Activated CD4-positive, alpha-beta T cell treated with anti-CD3 and anti-CD28 coated beads, Interleukin-2, amount 10 ng/mL, durations not matched to agents 7 days and 5 days (primary cell): ENCODE data around the gene CTDSP2. TPM values are rescaled to one million over a fixed set of nuclear protein-coding genes. Genes with fewer than 3 reads are reported as not detected.

Experiments used
- CTCF ChIA-PET: fragments of 350-600 bp; sonication (Branson Sonifier 250); formaldehyde crosslinking; loops from one replicate; lab custom pipeline; 2021; ENCODE audit warnings: antibody characterized with exemption; lab: Charles Lee
- POLR2A ChIA-PET: fragments of 350-600 bp; sonication (Branson Sonifier 250); formaldehyde crosslinking; loops from one replicate; lab custom pipeline; 2021; ENCODE audit warnings: antibody characterized with exemption; lab: Charles Lee
- DNase-seq: peaks from one replicate; pipeline ENCODE4 v3.0.0-alpha.2; 2020
- H3K27ac Mint-ChIP-seq: one replicate; pipeline ENCODE4 v1.8.0; 2021; ENCODE audit warnings: mild to moderate bottlenecking, moderate library complexity, mixed read lengths
- H3K27me3 Mint-ChIP-seq: one replicate; pipeline ENCODE4 v1.8.0; 2021; ENCODE audit warnings: mixed read lengths
- H3K36me3 Mint-ChIP-seq: one replicate; pipeline ENCODE4 v1.8.0; 2021; ENCODE audit warnings: low read depth, mixed read lengths
- H3K4me1 Mint-ChIP-seq: one replicate; pipeline ENCODE4 v1.8.0; 2021; ENCODE audit warnings: mixed read lengths
- H3K4me3 Mint-ChIP-seq: one replicate; pipeline ENCODE4 v1.8.0; 2021; ENCODE audit warnings: mild to moderate bottlenecking, moderate library complexity, mixed read lengths
- H3K9me3 Mint-ChIP-seq: one replicate; pipeline ENCODE4 v1.8.0; 2021; ENCODE audit warnings: mixed read lengths
- total RNA-seq, 2 experiments: library from RNA; stranded (reverse); gene quantifications; one replicate each; pipeline ENCODE4 v1.2.3, GENCODE V29; 2021

Gene CTDSP2
- total RNA-seq, 2 experiments from 2014 or later: 144 to 156 TPM

DNA sequence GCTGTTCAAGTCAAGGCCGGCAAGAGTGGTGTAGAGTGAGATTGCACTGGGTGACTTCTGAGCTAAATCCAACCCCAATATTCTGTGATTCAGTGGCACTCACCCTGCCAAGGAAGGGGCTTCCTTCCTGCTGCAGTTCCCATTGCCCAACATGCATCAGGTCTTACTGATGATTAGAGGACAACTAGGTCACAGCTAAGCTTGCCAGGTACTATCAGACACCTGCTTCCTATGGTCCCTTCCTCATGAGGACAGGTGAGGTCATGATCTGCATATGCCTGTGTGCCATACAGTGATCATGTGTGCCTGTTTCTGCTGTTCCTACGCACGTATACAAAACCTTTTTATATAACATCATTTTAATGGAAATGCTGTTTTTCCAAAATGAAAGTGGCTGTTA lies 1.7 kb upstream of the CTDSP2 start:
- no peaks in the 10 kb centered on the region for H3K9me3 Mint-ChIP-seq
- H3K4me1 Mint-ChIP-seq: peaks cover 45% of the 10 kb centered on the region
- peak overlapping the region; percentile 82 for H3K4me3 Mint-ChIP-seq
- peaks cover 35% of the 10 kb centered on the region for H3K27me3 Mint-ChIP-seq
- ChIA-PET POLR2A (no interaction called here), CTCF (interaction anchor here (0.6 to 1.1 kb wide), 4 partner anchors 12 to 296 kb away, joined by 3 to 4 read pairs (median 4); no protein-coding TSS in a partner anchor)
- DNase-seq: no peak
- peaks cover 3% of the 10 kb centered on the region for H3K36me3 Mint-ChIP-seq
- H3K27ac Mint-ChIP-seq: no peak overlapping the region

DNA sequence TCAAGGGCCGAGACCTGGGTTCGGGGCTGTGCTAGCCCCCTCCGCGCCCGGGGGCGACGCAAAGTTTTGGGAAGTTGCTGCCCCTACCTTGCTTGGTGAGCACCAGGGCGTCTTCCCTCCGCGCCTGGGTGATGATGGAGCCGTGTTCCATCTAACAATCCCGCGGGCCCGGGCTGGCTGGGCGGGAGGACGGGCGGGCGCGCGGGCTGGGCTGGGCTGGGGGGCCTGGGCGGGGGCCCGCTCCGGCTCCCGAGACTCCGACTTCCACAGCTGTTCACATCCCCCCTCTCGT lies 298 bp downstream of the CTDSP2 start:
- no peak for DNase-seq
- peak overlapping the region; percentile 81 for H3K27ac Mint-ChIP-seq
- peaks cover 53% of the 10 kb centered on the region for H3K4me1 Mint-ChIP-seq
- CTCF ChIA-PET: interaction anchor here (1.0 to 3.0 kb wide), 4 partner anchors 10 to 47 kb away, joined by 3 to 10 read pairs (median 4); no protein-coding TSS in a partner anchor
- H3K4me3 Mint-ChIP-seq: peak overlapping the region; percentile 82
- H3K9me3 Mint-ChIP-seq: no peaks in the 10 kb centered on the region
- peaks cover 20% of the 10 kb centered on the region for H3K27me3 Mint-ChIP-seq
- H3K36me3 Mint-ChIP-seq: peaks cover 9% of the 10 kb centered on the region
- POLR2A ChIA-PET: no interaction called here

DNA sequence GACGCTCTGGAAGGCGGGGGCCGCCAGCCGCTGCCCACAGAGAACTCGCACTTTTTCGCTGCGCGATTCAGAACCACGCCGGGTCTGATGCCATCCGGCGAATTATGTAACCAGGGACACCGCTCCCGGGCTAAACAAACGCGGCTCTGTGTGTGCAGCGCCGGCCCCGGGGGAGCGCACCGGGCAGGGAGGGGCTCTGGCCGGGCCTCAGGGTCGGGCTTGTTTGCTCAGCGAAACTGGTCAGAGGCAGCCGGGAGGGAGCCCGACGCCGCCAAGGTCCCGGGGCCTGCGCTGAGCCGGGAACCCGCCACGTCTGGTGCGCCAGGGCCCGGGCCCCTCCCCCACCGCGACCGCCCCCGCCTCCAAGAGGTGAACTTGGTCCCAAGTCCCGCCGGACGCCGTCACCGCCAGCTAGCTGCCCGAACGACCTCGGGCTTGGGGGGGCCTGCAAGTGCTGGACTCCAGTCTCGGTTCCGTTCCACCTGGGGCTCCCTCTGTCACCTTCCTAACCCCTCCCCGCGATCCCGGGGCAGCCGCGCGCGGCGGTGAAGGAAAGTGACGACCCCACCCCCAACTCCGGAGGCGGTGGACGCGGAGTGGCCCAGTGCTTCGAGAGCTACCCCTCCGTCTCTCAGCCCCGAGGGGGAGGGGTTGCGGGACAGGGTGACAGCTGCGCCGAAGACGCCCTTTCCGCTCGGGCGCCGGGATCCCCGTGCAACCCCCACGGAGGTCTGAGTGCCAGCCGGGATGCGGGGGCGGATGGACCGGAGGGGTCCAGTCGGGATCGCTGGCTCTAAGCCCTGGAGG lies 848 bp downstream of the CTDSP2 start:
- no peaks in the 10 kb centered on the region for H3K9me3 Mint-ChIP-seq
- ChIA-PET CTCF (interaction anchor here (0.7 to 3.0 kb wide), 8 partner anchors 9 to 96 kb away, joined by 3 to 10 read pairs (median 3); partner anchors contain the start of gene ATP23), POLR2A (interaction anchor here (0.6 kb wide), 1 partner anchor 92 kb away, joined by 3 read pairs; no protein-coding TSS in a partner anchor)
- peak overlapping the region; percentile 82 for H3K4me3 Mint-ChIP-seq
- H3K36me3 Mint-ChIP-seq: peaks cover 9% of the 10 kb centered on the region
- peaks cover 16% of the 10 kb centered on the region for H3K27me3 Mint-ChIP-seq
- H3K27ac Mint-ChIP-seq: peak overlapping the region; percentile 81
- H3K4me1 Mint-ChIP-seq: peaks cover 55% of the 10 kb centered on the region
- DNase-seq: peak; percentile 61

DNA sequence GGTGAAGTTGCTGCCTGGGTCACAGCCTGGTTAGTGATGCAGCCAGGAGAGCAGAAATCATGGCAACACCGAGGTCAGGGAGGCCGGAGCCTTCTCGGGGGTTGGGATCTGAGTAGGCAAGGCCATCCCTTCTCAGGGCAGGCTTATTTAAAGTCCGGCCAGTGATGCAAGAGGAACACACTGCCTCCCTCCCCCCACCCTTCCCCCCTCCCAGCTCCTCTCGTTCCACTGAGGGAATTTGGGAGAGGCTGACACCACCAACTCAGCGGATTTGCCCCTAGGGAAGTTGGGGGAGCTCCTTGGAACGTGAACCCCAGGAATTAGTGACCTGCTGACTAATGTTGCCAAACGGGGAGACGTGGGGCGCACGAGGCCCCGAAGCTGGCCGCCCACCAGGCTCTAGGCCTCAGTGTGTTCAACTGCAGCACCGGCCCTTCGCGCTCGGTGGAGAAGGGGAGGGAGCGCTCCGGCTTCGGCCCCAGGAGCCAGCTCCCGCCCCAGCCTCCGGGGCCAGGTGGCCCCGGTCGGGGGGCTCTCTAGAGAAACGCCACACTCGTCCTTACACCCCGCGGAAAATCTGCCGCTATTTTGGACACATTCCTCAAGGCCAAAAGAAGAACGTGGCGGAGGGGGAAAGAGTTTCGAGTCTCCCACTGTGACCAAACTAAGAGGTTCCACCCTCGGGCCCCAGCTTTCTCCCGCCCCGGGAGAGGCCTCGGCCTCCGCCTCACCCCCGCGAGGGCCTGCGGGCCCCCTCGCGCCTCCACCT lies 1.6 kb downstream of the CTDSP2 start:
- ChIA-PET POLR2A (interaction anchor here (0.6 kb wide), 1 partner anchor 93 kb away, joined by 3 read pairs; no protein-coding TSS in a partner anchor), CTCF (interaction anchor here (0.5 to 3.0 kb wide), 12 partner anchors 8 to 97 kb away, joined by 3 to 10 read pairs (median 4); partner anchors contain the start of genes ATP23 and TSFM)
- H3K4me1 Mint-ChIP-seq: peaks cover 62% of the 10 kb centered on the region
- peak overlapping the region; percentile 79 for H3K27ac Mint-ChIP-seq
- DNase-seq: peak; percentile 43
- peak overlapping the region; percentile 82 for H3K4me3 Mint-ChIP-seq
- H3K36me3 Mint-ChIP-seq: peaks cover 9% of the 10 kb centered on the region
- H3K9me3 Mint-ChIP-seq: no peaks in the 10 kb centered on the region
- H3K27me3 Mint-ChIP-seq: peaks cover 15% of the 10 kb centered on the region

DNA sequence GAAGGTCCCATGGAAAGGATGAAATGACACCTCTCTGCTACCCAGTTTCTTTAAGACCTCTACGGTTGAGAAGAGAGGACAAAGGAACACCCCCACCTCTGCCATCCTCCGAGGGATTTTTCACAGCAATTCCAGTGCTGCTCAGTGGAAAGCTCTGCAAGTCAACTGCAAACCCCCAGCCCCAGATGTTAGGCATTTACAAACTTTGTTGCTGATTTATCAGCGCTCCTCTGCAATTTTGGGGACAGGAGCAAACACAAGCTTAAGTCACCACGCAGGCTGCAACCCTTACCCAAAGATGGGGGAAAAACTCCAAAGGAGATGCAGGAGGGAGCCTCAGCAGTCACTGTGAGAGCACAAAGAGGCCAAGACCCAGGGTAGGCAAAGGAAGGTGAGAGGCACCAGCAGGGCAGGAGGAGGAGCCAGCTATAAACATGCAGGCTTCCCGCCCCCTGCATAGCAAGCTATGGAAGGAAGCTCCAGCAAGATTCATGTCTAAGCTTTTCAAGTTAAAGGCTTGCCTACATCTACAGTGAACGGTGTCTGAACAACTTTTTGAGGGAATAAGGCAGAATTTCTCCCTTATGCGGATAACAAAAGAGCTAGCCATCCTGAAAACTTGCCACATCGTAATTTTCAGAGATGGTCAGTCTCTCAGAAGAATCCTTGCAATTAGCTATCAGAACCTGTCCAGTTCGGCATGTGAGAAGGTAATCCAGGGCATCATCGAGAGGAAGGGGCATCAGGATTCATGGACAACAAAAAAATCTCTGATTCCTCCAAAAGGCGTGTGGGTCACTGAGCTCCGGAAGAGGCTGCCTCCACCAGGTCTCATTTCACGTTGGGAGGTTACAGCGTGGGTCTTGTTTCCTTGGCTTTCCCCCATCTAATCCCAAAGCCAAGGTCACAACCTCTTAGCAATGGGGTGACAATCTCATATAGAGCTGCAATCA lies 3.9 kb downstream of the CTDSP2 start:
- Mint-ChIP-seq H3K36me3 (peaks cover 9% of the 10 kb centered on the region), H3K27me3 (no peaks in the 10 kb centered on the region), H3K27ac (peak overlapping the region; percentile 52), H3K9me3 (no peaks in the 10 kb centered on the region), H3K4me3 (peak overlapping the region; percentile 82), H3K4me1 (peaks cover 72% of the 10 kb centered on the region)
- peak; percentile 47 for DNase-seq
- POLR2A ChIA-PET: no interaction called here
- CTCF ChIA-PET: interaction anchor here (0.5 to 1.8 kb wide), 11 partner anchors 9 to 1485 kb away, joined by 3 to 6 read pairs (median 3); no protein-coding TSS in a partner anchor

DNA sequence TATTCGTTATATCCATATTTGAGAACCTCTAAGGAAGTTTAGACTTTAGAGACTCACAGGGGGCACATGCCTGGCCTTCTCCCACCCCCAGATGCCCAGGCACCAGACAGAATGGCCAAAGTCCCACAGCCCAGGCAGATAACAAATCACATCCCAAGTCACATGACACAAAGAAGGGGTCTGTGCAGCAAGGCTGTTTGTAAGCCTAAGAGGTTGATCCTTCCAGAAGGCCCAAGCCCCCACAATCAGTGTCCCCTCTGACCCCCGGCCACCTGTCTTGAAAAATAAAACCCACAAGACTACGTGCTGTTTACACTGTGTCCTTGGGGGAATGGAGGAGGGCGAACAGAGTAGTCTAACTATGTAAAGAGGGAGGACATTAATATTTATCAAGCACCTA lies 5.1 kb downstream of the CTDSP2 start:
- POLR2A ChIA-PET: interaction anchor here (0.5 kb wide), 1 partner anchor 10 kb away, joined by 4 read pairs; no protein-coding TSS in a partner anchor
- H3K36me3 Mint-ChIP-seq: peaks cover 9% of the 10 kb centered on the region
- DNase-seq: no peak
- peaks cover 78% of the 10 kb centered on the region for H3K4me1 Mint-ChIP-seq
- H3K4me3 Mint-ChIP-seq: no peak overlapping the region
- no peak overlapping the region for H3K27ac Mint-ChIP-seq
- no peaks in the 10 kb centered on the region for H3K9me3 Mint-ChIP-seq
- no peaks in the 10 kb centered on the region for H3K27me3 Mint-ChIP-seq
- CTCF ChIA-PET: interaction anchor here (1.8 kb wide), 1 partner anchor 9 kb away, joined by 6 read pairs; no protein-coding TSS in a partner anchor

DNA sequence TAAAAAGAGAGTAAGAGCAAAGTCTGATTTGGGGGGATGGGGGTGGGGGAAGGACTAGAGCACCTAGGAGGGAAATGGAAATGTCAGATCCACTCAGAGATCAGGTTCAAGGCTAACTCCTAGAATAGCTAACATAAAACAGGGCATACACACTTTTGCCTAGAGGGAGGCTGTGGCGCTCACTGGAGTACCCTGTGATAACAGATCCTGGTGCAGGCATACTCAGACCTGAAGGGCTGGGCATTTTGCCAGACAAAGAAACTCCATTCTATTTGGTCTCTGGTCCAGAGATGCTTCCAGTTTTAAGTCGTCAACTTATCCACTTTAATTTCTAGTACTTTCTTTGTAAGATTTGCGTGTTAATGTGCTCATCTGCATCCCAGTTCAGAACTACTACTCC lies 5.8 kb downstream of the CTDSP2 start:
- Mint-ChIP-seq H3K4me1 (peaks cover 86% of the 10 kb centered on the region), H3K9me3 (no peaks in the 10 kb centered on the region), H3K4me3 (no peak overlapping the region), H3K36me3 (peaks cover 9% of the 10 kb centered on the region), H3K27ac (no peak overlapping the region), H3K27me3 (no peaks in the 10 kb centered on the region)
- POLR2A ChIA-PET: no interaction called here
- CTCF ChIA-PET: interaction anchor here (0.6 kb wide), 2 partner anchors 93 to 113 kb away, joined by 3 read pairs; no protein-coding TSS in a partner anchor
- no peak for DNase-seq

DNA sequence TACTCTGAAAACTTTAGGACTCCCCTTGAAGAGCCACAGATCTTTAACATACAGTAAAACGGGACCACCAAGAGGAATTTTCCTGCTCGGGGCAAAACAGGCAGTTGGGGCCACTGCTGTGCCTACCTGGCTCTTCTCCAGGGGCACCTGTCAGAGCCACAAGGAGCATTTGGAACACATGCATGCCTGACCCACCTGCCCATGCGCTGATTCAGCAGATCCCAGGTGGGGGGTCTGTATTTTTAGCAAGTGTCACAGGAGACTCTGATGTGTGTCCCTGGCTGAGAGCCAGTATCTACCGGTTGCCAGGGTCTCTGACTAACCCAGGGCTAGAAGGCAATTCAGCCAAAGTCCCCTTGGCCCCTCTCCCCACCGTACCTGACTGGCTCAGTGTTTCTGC lies 6.5 kb downstream of the CTDSP2 start:
- peaks cover 90% of the 10 kb centered on the region for H3K4me1 Mint-ChIP-seq
- H3K27me3 Mint-ChIP-seq: no peaks in the 10 kb centered on the region
- H3K4me3 Mint-ChIP-seq: no peak overlapping the region
- H3K27ac Mint-ChIP-seq: no peak overlapping the region
- no peak for DNase-seq
- H3K36me3 Mint-ChIP-seq: peaks cover 9% of the 10 kb centered on the region
- POLR2A ChIA-PET: no interaction called here
- CTCF ChIA-PET: interaction anchor here (0.6 to 1.0 kb wide), 2 partner anchors 37 to 114 kb away, joined by 3 to 4 read pairs; no protein-coding TSS in a partner anchor
- no peaks in the 10 kb centered on the region for H3K9me3 Mint-ChIP-seq

DNA sequence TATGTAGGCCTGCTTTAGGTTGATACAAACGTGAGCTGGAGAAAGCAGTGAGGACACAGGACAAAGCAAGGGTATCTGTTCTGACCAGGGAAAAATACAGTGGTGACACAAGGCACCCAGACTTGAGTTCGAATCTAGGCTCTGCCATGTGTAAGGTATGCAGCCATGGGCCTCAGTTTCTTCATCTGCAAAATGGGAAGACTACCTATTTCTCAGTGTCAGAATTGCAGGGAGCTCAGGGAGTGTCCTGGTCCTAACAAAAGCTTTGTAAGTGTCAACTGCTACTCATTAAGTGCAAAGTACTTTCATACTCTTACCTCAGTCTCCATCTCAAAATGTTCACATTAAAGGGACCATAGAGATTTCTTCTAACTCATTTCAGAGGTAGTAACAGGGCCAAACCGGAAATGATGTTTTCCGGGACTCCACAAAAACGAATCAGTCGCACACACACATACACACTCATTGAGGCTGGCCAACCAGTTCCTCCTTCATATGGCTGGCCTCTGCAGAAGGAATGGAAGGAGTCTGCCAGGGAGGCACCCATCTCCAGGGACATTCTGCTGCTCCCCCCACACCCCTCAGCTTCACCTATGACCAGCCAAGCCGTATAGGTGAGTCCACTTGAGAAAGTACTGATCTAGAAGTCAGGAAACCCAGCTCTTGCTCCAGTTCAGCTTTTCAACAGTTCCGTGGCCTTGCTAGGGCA lies 7.8 kb downstream of the CTDSP2 start:
- Mint-ChIP-seq H3K27ac (peak overlapping the region; percentile 86), H3K27me3 (no peaks in the 10 kb centered on the region), H3K4me3 (peak overlapping the region; percentile 1), H3K36me3 (peaks cover 9% of the 10 kb centered on the region), H3K4me1 (peaks cover 93% of the 10 kb centered on the region), H3K9me3 (no peaks in the 10 kb centered on the region)
- POLR2A ChIA-PET: no interaction called here
- CTCF ChIA-PET: interaction anchor here (0.9 to 1.1 kb wide), 3 partner anchors 52 to 82 kb away, joined by 3 to 4 read pairs (median 3); no protein-coding TSS in a partner anchor
- peak; percentile 51 for DNase-seq

DNA sequence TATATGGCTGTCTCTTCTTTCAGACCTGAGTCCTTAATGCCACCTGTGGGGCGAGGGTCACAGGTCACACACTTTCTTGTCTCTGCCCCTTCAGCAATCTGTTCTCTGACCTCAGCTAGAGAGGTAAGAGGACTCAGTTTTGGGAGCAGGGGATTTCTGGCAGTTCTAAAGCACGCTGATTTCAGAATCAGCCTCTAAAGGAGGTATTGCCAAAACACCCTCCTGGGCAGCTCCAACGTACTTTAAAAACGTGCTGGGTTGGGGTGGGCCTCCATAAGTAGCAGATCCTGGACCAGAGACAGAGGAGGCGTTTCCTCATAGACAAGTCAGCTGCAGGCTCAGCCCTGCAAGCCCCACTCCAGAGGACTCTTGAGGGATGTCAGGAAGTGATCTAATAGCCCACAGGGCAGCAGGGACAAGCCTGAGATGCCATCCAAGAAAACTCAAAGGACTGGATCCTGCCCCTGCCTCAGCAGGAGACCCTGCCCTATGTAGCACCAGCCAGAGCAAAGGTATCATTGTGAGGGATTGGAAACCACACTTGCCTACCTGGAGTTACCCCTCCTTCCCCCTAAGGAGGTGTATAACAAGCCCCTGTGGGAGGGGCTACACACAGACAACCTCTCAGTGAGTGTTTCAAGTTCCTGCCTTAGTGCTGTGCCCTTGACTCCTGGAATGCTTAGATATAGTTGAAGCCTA lies 8.5 kb downstream of the CTDSP2 start:
- ChIA-PET POLR2A (interaction anchor here (0.6 to 0.7 kb wide), 2 partner anchors 112 to 1677 kb away, joined by 3 to 4 read pairs; no protein-coding TSS in a partner anchor), CTCF (interaction anchor here (0.8 to 2.3 kb wide), 4 partner anchors 16 to 81 kb away, joined by 3 to 14 read pairs (median 3); partner anchors contain the start of gene TSFM)
- peaks cover 4% of the 10 kb centered on the region for H3K36me3 Mint-ChIP-seq
- no peak overlapping the region for H3K4me3 Mint-ChIP-seq
- peak; percentile 23 for DNase-seq
- H3K4me1 Mint-ChIP-seq: peaks cover 92% of the 10 kb centered on the region
- H3K27me3 Mint-ChIP-seq: no peaks in the 10 kb centered on the region
- H3K9me3 Mint-ChIP-seq: no peaks in the 10 kb centered on the region
- H3K27ac Mint-ChIP-seq: peak overlapping the region; percentile 86
